Central memory CD4-positive, alpha-beta T cell (primary cell): ENCODE measurements around the gene AQP12A.
"Not testable (repeated sequence)": the region's sequence is repeated elsewhere in the genome, so short reads cannot be mapped to it uniquely, and the experiment has no call there.

Source experiments
- DNase-seq: peaks from one replicate; pipeline ENCODE4 v3.0.0; 2022

The AQP12A gene

DNA sequence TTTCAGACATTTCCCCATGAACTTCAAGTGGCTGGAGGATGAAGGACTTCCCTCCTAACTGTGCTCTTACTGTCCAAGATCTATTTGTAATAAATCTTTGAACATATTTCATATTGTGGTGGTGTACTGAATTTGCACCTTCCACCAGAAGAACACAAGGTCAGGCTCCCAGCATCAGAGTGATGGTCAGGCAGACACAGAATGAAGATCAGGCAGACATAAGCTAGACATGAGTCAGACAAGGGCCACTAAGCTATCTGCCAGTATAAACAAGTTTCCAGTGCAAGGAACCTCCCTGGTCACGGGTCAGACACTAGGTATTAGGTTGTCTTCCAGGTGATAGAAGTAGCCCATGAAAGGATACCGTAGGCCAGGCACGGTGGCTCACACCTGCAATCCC lies 29.0 kb upstream of the AQP12A start:
- DNase-seq, result no peak

DNA sequence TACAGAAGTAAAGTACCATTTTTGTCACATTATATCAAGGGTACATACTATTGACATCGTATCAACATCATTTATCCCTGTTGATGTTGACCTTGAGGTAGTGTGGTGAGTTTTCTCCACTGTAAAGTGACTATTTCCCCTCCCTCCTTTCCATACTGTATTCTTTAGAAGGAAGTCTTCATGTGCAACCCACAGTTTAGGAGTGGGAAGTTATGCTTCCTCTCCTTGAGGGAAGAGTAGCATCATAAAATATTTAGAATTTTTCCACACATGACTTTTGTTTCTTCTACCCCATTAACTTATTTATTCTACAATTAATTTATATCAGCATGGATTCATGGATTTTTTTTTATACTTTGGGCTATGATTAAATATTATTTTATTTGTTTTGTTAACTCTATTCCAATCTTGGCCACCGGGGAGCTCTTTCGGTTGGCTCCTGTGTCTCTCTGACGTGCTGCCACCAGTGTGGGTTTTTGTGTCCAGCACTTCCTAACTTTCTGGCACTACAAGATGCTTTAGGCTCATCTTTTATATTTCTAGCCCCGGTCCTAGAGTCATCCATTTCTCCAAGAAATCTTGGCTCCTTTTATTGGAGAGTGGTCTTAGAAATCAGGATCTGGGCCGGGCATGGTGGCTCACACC lies 28.0 kb upstream of the AQP12A start:
- no peak for DNase-seq

- no peak for DNase-seq
These were observed 27.0 kb upstream of the AQP12A start for GRCh38 chr2:240664622-240665021.

DNA sequence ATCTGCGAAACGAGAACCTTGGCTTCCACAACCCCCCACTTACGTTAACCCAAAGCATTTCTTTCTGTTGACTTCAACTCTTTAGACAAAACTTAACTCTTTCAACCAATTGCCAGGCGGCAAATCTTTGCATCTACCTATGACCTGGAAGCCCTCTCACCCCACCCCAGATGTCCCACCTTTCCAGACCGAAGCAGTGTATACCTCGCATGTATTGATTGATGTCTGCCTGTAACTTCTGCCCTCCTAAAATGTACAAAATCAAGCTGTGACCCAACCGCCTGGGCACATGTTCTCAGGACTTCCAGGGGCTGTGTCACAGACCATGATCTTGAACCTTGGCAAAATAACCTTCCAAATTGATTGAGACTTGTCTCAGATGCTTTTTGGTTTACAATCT lies 21.3 kb upstream of the AQP12A start:
- no peak for DNase-seq

- DNase-seq, result no peak
These were observed 20.7 kb upstream of the AQP12A start for GRCh38 chr2:240670950-240671349.

DNA sequence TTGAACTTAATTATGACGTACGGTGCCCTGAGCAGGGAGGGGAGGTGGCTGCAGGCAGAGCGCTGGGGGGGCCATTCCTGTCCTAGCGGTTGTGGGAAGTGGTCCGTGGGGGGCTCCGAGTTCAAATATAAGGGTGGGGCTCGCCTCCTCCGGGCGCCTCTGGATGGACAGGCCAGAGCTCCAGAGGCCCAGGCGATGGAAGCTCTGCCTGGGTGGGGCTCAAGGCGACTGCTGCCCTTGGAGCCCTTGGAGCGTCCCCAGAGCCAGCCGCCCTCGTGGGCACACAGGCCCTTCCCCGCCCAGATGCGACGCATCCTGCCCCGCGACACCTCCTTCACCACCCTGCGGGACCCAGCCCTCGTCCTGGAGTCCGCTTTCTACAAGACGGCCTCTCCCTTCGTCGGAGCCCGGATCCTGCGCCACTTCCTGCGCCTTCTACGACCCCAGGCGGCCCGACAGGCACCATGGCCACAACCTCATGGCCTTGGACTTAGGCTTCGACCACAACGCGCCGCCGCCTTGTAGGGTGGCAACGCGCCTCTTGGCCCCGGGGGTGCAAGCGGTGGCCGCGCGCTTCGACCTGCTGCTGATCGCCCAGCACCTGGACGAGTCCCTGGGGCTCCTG lies 19.5 kb upstream of the AQP12A start:
- no peak for DNase-seq

DNA sequence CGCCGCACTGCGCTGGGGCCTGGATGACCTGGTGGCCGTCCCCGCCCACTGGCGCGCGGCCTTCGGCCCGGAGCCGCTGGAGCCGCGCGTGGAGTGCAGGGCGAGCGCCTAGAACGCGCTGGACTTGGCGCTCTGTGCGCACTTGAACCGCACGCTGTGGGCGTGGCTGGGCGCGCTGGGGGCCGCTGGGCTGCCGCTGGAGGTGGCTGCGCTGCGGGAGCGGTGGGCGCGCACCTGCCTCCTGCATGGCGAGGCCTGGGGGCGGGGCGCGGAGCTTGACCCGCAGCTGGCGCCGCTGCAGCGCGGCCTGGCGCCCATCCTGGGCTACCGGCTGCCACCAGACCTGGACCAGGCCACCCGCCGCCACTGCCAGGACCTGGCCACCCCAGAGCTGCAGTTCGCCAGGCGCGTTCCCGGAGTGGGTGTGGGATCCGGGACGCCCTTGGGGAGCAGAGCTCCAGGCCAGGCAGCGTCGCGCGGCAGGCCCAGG lies 18.9 kb upstream of the AQP12A start:
- no peak for DNase-seq

- not testable (repeated sequence) for DNase-seq
These were observed 17.0 kb upstream of the AQP12A start for GRCh38 chr2:240674461-240675184.

- DNase-seq, result not testable (repeated sequence)
These were observed 16.3 kb upstream of the AQP12A start for GRCh38 chr2:240675345-240675744.

- DNase-seq, result not testable (repeated sequence)
These were observed 13.6 kb upstream of the AQP12A start for GRCh38 chr2:240678043-240678442.

DNA sequence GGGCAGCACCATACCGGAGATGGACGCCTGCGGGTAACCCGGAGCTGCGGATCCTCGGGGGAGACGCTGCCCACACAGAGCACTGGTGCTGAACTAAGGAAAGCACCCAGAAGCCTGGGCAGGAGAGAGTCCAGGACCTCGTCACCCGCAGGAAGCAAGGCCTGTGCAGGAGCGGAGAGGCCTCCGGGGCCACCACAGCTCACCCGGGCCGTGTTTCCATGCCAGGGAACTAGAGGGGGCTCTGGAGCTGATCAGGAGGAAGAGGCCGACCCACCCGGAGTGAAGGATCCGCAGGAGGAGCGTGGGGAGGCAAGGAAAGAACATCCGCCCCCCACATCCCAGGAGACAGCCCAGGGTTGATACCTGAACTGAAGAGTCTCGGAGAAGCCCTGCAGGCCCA lies 12.8 kb upstream of the AQP12A start:
- DNase-seq, result not testable (repeated sequence)

GRCh38 chr2:240680185-240680584 lies 11.5 kb upstream of the AQP12A start:
- not testable (repeated sequence) for DNase-seq

- not testable (repeated sequence) for DNase-seq
These were observed 9.0 kb upstream of the AQP12A start, which contains the start of gene AQP12B for GRCh38 chr2:240682431-240683224. AQP12B (minus strand) TSS chr2:240682885; CDS start chr2:240682837, 48 bp downstream.

GRCh38 chr2:240683329-240683979 lies 8.2 kb upstream of the AQP12A start:
- not testable (repeated sequence) for DNase-seq

DNA sequence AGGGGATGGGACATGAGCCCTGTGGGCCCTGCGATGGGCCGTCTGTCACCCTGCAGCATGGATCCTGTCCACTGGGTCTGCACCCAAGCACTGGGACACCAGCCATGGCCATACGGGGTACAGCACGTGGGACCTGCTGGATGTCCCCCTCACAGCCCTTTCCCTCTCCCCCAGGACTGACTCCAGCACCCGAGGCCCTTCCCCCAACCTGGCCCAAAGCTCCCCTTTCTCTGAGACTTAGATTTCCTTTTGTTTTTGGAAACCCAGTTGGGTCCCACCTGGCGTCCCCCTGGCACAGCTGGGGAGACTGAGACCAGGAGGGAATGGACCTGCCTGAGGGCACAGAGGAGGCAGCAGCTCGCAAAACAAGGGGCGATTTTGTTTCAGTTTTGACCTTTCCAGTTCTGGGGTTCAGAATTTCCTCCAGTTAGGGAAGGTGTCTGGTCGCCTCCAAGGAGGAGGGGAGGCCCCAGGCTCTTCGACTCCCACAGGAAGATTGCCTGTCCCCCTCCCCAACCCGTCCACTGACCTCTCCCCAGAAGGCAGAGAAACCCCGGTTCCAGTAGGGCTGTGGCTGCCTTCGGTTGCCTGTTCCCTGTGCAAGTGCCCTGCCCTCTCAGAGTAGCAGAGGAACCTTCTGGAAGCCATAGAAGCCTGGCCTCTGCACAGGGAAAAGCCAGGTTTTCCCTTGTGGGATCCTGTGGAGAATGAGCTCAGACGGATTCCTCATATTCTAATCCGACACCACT lies 7.5 kb upstream of the AQP12A start:
- not testable (repeated sequence) for DNase-seq

DNA sequence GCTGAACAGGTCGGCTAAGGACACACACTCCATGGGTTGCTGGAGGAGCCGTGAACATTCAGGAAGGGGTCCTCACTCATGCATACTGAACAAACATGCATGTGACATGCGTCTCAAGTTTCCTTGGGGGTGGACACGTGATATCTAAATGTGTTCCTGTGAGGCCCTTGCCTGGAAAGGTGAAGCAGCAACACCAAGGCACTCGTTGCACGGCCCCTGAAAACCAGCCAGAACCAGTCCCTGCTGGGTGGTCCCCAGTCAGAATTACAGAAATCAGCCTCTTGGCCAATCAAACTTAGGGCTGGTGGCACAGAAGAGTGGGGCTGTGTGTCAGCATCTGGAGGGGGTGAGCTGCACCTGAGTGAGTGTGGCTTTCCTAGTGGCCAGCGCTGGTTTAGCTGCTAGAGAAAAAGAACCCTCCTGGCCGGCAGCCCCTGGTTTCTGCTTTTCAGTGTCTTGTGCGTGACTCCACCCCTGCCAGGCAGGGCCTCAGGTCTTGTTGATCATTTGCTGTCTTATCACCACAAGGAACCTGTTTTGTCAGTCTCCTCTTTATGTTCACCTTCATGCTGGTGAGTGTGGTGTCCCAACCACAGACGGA lies 5.8 kb upstream of the AQP12A start:
- DNase-seq, result no peak

- no peak for DNase-seq
These were observed 5.2 kb upstream of the AQP12A start for GRCh38 chr2:240686460-240686859.

DNA sequence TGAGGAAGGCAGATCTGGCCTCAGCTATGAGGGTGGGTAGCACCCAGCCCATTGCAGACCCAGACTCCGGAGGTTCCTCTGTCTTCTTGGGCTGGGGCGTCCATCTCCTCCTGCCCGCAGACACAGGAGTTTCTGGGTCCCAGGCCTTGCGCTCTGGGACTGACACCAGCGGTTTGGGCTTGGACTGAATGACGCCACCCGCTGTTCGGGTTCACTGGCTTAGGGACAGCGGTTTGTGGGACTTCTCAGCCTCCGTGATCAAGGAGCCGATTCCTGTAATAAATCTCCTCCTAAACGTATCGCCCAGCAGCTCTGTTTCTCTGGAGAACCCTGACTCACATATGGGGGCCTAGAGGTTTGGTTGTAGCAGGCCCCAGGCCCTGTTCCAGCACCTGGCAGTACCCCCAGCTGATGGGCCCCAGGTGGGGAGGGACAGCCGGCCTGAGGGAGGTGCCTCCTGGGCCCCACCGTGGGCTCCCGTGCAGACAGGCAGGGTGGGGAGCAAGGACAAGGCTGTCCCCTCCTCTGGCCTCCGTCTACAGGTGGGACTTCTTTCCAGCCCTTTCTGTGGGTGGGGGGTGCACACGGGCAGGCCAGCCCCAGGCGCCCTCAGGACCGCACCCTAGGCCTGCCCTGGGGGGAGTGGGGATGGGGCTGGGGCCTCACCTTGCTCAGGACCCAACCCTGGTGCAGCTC lies 4.5 kb upstream of the AQP12A start:
- no peak for DNase-seq

- no peak for DNase-seq
These were observed 3.7 kb upstream of the AQP12A start for GRCh38 chr2:240687741-240688552.

- no peak for DNase-seq
These were observed 3.1 kb upstream of the AQP12A start for GRCh38 chr2:240688553-240688919.
